ENCODE measurements around the gene OSBPL1A.
A peak's percentile ranks its signal among the peaks of the same experiment; 100 is the strongest.

OSBPL1A gene

GRCh38 chr18:24271381-24272228 lies 126.0 kb downstream of the OSBPL1A start:
- no peak for DNase-seq (ENCODE audit: extremely low spot score, insufficient read length, low read depth)

GRCh38 chr18:24270937-24271380 lies 126.7 kb downstream of the OSBPL1A start:
- DNase-seq (ENCODE audit: extremely low spot score, insufficient read length, low read depth) (no peak), FAIRE-seq (no peak)

More at GRCh38 chr18:24271381-24272228, 126.0 kb downstream of the OSBPL1A start:
- FAIRE-seq: no peak

GRCh38 chr18:24270358-24270936 lies 127.2 kb downstream of the OSBPL1A start:
- DNase-seq (ENCODE audit: extremely low spot score, insufficient read length, low read depth) (no peak), FAIRE-seq (no peak)

- FAIRE-seq (no peak), DNase-seq (ENCODE audit: extremely low spot score, insufficient read length, low read depth) (no peak)
These were observed 128.7 kb downstream of the OSBPL1A start for GRCh38 chr18:24268784-24269550.

- no peak for FAIRE-seq
These were observed 129.7 kb downstream of the OSBPL1A start for GRCh38 chr18:24267878-24268277.

GRCh38 chr18:24266131-24266530 lies 131.5 kb downstream of the OSBPL1A start:
- FAIRE-seq: no peak
- DNase-seq (ENCODE audit: extremely low spot score, insufficient read length, low read depth): no peak

More at GRCh38 chr18:24267878-24268277, 129.7 kb downstream of the OSBPL1A start:
- no peak for DNase-seq (ENCODE audit: extremely low spot score, insufficient read length, low read depth)

GRCh38 chr18:24265502-24266064 lies 132.0 kb downstream of the OSBPL1A start:
- DNase-seq (ENCODE audit: extremely low spot score, insufficient read length, low read depth): no peak
- FAIRE-seq: no peak

GRCh38 chr18:24263050-24263449 lies 134.6 kb downstream of the OSBPL1A start:
- DNase-seq (ENCODE audit: extremely low spot score, insufficient read length, low read depth) (no peak), FAIRE-seq (no peak)

GRCh38 chr18:24262087-24262486 lies 135.5 kb downstream of the OSBPL1A start:
- DNase-seq (ENCODE audit: extremely low spot score, insufficient read length, low read depth) (no peak), FAIRE-seq (no peak)

- no peak for FAIRE-seq
- DNase-seq (ENCODE audit: extremely low spot score, insufficient read length, low read depth): no peak
These were observed 137.6 kb downstream of the OSBPL1A start for GRCh38 chr18:24259869-24260641.

GRCh38 chr18:24254071-24254470 lies 143.6 kb downstream of the OSBPL1A start:
- no peak for DNase-seq (ENCODE audit: extremely low spot score, insufficient read length, low read depth)
- no peak for FAIRE-seq

- FAIRE-seq: no peak
These were observed 147.9 kb downstream of the OSBPL1A start for GRCh38 chr18:24249716-24250115.

GRCh38 chr18:24248359-24248758 lies 149.3 kb downstream of the OSBPL1A start:
- FAIRE-seq (no peak), DNase-seq (ENCODE audit: extremely low spot score, insufficient read length, low read depth) (no peak)

More at GRCh38 chr18:24249716-24250115, 147.9 kb downstream of the OSBPL1A start:
- no peak for DNase-seq (ENCODE audit: extremely low spot score, insufficient read length, low read depth)

- peak; percentile 17 for DNase-seq (ENCODE audit: extremely low spot score, insufficient read length, low read depth)
- no peak for FAIRE-seq
These were observed 151.5 kb downstream of the OSBPL1A start for GRCh38 chr18:24246143-24246542.

GRCh38 chr18:24244698-24245097 lies 152.9 kb downstream of the OSBPL1A start:
- DNase-seq (ENCODE audit: extremely low spot score, insufficient read length, low read depth) (no peak), FAIRE-seq (no peak)

GRCh38 chr18:24243677-24244076 lies 153.9 kb downstream of the OSBPL1A start:
- no peak for FAIRE-seq

GRCh38 chr18:24239341-24239740 lies 158.3 kb downstream of the OSBPL1A start:
- DNase-seq (ENCODE audit: extremely low spot score, insufficient read length, low read depth): no peak
- no peak for FAIRE-seq

More at GRCh38 chr18:24243677-24244076, 153.9 kb downstream of the OSBPL1A start:
- DNase-seq (ENCODE audit: extremely low spot score, insufficient read length, low read depth): no peak

GRCh38 chr18:24238387-24238786 lies 159.2 kb downstream of the OSBPL1A start:
- FAIRE-seq (no peak), DNase-seq (ENCODE audit: extremely low spot score, insufficient read length, low read depth) (no peak)

GRCh38 chr18:24234850-24235418 lies 162.7 kb downstream of the OSBPL1A start:
- no peak for FAIRE-seq
- DNase-seq (ENCODE audit: extremely low spot score, insufficient read length, low read depth): no peak
